Activated CD8-positive, alpha-beta T cell treated with anti-CD3 and anti-CD28 coated beads, Interleukin-2, amount 10 ng/mL, durations not matched to agents 7 days and 5 days (primary cell): ENCODE results near the gene WDR81. TPM values are rescaled to one million over a fixed set of nuclear protein-coding genes. Genes with fewer than 3 reads are reported as not detected.
"Not testable (repeated sequence)": the region's sequence is repeated elsewhere in the genome, so short reads cannot be mapped to it uniquely, and the experiment has no call there.

Source experiments
- ATAC-seq: fragments of 150-1000 bp; cut with Tn5 transposase; one replicate; pipeline ENCODE4 v1.10.0; 2021; ENCODE audit warnings: moderate library complexity
- CTCF ChIA-PET: fragments of 350-600 bp; sonication (Branson Sonifier 250); formaldehyde crosslinking; loops from one replicate; lab custom pipeline; 2021; ENCODE audit warnings: antibody characterized with exemption; lab: Charles Lee
- POLR2A ChIA-PET: fragments of 350-600 bp; sonication (Branson Sonifier 250); formaldehyde crosslinking; loops from one replicate; lab custom pipeline; 2021; ENCODE audit warnings: antibody characterized with exemption; lab: Charles Lee
- DNase-seq: peaks from one replicate; pipeline ENCODE4 v3.0.0-alpha.2; 2020
- H3K27ac Mint-ChIP-seq: one replicate; pipeline ENCODE4 v1.8.0; 2021; ENCODE audit warnings: mild to moderate bottlenecking, mixed read lengths
- H3K27me3 Mint-ChIP-seq: one replicate; pipeline ENCODE4 v1.8.0; 2021; ENCODE audit warnings: low read depth, mixed read lengths
- H3K36me3 Mint-ChIP-seq: one replicate; pipeline ENCODE4 v1.8.0; 2021; ENCODE audit warnings: low read depth, mixed read lengths
- H3K4me1 Mint-ChIP-seq: one replicate; pipeline ENCODE4 v1.8.0; 2021; ENCODE audit warnings: low read depth, mixed read lengths
- H3K4me3 Mint-ChIP-seq: one replicate; pipeline ENCODE4 v1.8.0; 2021; ENCODE audit warnings: mild to moderate bottlenecking, mixed read lengths
- H3K9me3 Mint-ChIP-seq: one replicate; pipeline ENCODE4 v1.8.0; 2022; ENCODE audit warnings: mixed read lengths; ENCODE audit not compliant: insufficient read depth
- total RNA-seq, 2 experiments: library from RNA; stranded (reverse); gene quantifications; one replicate each; pipeline ENCODE4 v1.2.3, GENCODE V29; 2021

Gene WDR81
- total RNA-seq, 2 experiments from 2014 or later = 29.4 to 30.8 TPM

- DNase-seq (no peak), ATAC-seq (no peak)
- Mint-ChIP-seq H3K4me1 (peaks cover 33% of the 10 kb centered on the region), H3K27ac (peak overlapping the region; percentile 9), H3K9me3 (no peaks in the 10 kb centered on the region), H3K27me3 (peaks cover 4% of the 10 kb centered on the region), H3K36me3 (no peaks in the 10 kb centered on the region), H3K4me3 (no peak overlapping the region)
- POLR2A ChIA-PET = interaction anchor here (0.7 to 0.8 kb wide), 2 partner anchors 15 to 38 kb away, joined by 4 read pairs; partner anchors contain the start of gene WDR81
- CTCF ChIA-PET = interaction anchor here (1.6 kb wide), 2 partner anchors 42 to 46 kb away, joined by 4 to 5 read pairs; no protein-coding TSS in a partner anchor
Observed at GRCh38 chr17:1762233-1762900, 37.9 kb downstream of the WDR81 start.

GRCh38 chr17:1762901-1763898 lies 38.7 kb downstream of the WDR81 start:
- Mint-ChIP-seq H3K4me3 (peak overlapping the region; percentile 27), H3K9me3 (no peaks in the 10 kb centered on the region), H3K4me1 (peaks cover 36% of the 10 kb centered on the region), H3K27ac (peak overlapping the region; percentile 87), H3K27me3 (peaks cover 4% of the 10 kb centered on the region), H3K36me3 (no peaks in the 10 kb centered on the region)
- DNase-seq (no peak), ATAC-seq (no peak)
- ChIA-PET CTCF (interaction anchor here (0.9 to 3.5 kb wide), 4 partner anchors 21 to 47 kb away, joined by 3 to 38 read pairs (median 4); no protein-coding TSS in a partner anchor), POLR2A (interaction anchor here (0.7 to 1.2 kb wide), 3 partner anchors 14 to 39 kb away, joined by 4 to 6 read pairs (median 4); partner anchors contain the start of gene WDR81)

GRCh38 chr17:1764284-1764683 lies 39.8 kb downstream of the WDR81 start:
- ChIA-PET CTCF (interaction anchor here (0.8 to 3.5 kb wide), 3 partner anchors 20 to 55 kb away, joined by 3 to 38 read pairs (median 3); no protein-coding TSS in a partner anchor), POLR2A (interaction anchor here (0.6 to 1.2 kb wide), 6 partner anchors 9 to 65 kb away, joined by 3 to 6 read pairs (median 4); partner anchors contain the start of genes SMYD4 and WDR81)
- Mint-ChIP-seq H3K4me3 (peak overlapping the region; percentile 27), H3K4me1 (peaks cover 34% of the 10 kb centered on the region), H3K27ac (peak overlapping the region; percentile 87), H3K9me3 (no peaks in the 10 kb centered on the region), H3K27me3 (no peaks in the 10 kb centered on the region), H3K36me3 (no peaks in the 10 kb centered on the region)
- DNase-seq = peak; percentile 90
- peak; percentile 97 for ATAC-seq

GRCh38 chr17:1764705-1765104 lies 40.2 kb downstream of the WDR81 start:
- ChIA-PET POLR2A (interaction anchor here (0.6 to 1.2 kb wide), 5 partner anchors 8 to 65 kb away, joined by 3 to 6 read pairs (median 5); partner anchors contain the start of genes SMYD4 and WDR81), CTCF (interaction anchor here (0.8 to 3.5 kb wide), 3 partner anchors 20 to 55 kb away, joined by 3 to 38 read pairs (median 3); no protein-coding TSS in a partner anchor)
- Mint-ChIP-seq H3K4me3 (peak overlapping the region; percentile 27), H3K4me1 (peaks cover 38% of the 10 kb centered on the region), H3K27ac (peak overlapping the region; percentile 87)
- H3K9me3 Mint-ChIP-seq, H3K27me3 Mint-ChIP-seq, DNase-seq, H3K36me3 Mint-ChIP-seq: not testable (repeated sequence)
- peak; percentile 13 for ATAC-seq

- H3K4me1 Mint-ChIP-seq = peaks cover 43% of the 10 kb centered on the region
- no peaks in the 10 kb centered on the region for H3K9me3 Mint-ChIP-seq
- H3K36me3 Mint-ChIP-seq = no peaks in the 10 kb centered on the region
- ChIA-PET POLR2A (interaction anchor here (0.6 to 1.3 kb wide), 3 partner anchors 10 to 49 kb away, joined by 3 to 4 read pairs (median 3); no protein-coding TSS in a partner anchor), CTCF (interaction anchor here (0.7 to 3.5 kb wide), 6 partner anchors 18 to 100 kb away, joined by 3 to 38 read pairs (median 3); no protein-coding TSS in a partner anchor)
- no peak for ATAC-seq
- no peak overlapping the region for H3K4me3 Mint-ChIP-seq
- H3K27ac Mint-ChIP-seq = no peak overlapping the region
- H3K27me3 Mint-ChIP-seq = no peaks in the 10 kb centered on the region
- no peak for DNase-seq
Observed at GRCh38 chr17:1765576-1765975, 41.1 kb downstream of the WDR81 start.

- DNase-seq (no peak), ATAC-seq (no peak)
- H3K27me3 Mint-ChIP-seq = no peaks in the 10 kb centered on the region
- CTCF ChIA-PET = interaction anchor here (0.9 to 3.5 kb wide), 4 partner anchors 38 to 99 kb away, joined by 3 to 38 read pairs (median 4); no protein-coding TSS in a partner anchor
- peaks cover 2% of the 10 kb centered on the region for H3K36me3 Mint-ChIP-seq
- no peak overlapping the region for H3K27ac Mint-ChIP-seq
- no peaks in the 10 kb centered on the region for H3K9me3 Mint-ChIP-seq
- no peak overlapping the region for H3K4me3 Mint-ChIP-seq
- POLR2A ChIA-PET = interaction anchor here (1.3 kb wide), 1 partner anchor 14 kb away, joined by 3 read pairs; no protein-coding TSS in a partner anchor
- peaks cover 52% of the 10 kb centered on the region for H3K4me1 Mint-ChIP-seq
Observed at GRCh38 chr17:1766382-1767135, 42.1 kb downstream of the WDR81 start.

DNA sequence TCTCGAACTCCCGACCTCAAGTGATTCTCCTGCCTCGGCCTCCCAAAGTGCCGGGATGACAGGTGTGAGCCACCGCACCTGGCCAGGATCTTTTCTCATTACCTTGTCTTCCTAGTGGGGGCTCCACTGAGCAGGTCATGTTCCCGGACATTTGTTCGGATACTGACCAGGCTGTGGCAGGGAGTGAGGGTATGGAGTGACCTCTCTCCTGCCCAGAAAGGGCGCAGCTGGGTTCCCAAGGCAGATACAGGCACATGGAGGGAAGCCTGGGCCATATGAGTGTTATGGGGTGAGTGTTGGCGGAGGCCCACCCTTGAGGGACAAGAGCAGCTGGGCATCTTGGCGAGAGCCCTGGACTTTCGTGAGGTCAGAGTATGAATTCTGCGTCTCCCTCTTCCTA lies 42.9 kb downstream of the WDR81 start:
- Mint-ChIP-seq H3K4me1 (peaks cover 48% of the 10 kb centered on the region), H3K27me3 (no peaks in the 10 kb centered on the region), H3K9me3 (no peaks in the 10 kb centered on the region), H3K4me3 (no peak overlapping the region), H3K27ac (no peak overlapping the region), H3K36me3 (peaks cover 2% of the 10 kb centered on the region)
- POLR2A ChIA-PET = no interaction called here
- ATAC-seq = no peak
- DNase-seq = no peak
- CTCF ChIA-PET = no interaction called here

DNA sequence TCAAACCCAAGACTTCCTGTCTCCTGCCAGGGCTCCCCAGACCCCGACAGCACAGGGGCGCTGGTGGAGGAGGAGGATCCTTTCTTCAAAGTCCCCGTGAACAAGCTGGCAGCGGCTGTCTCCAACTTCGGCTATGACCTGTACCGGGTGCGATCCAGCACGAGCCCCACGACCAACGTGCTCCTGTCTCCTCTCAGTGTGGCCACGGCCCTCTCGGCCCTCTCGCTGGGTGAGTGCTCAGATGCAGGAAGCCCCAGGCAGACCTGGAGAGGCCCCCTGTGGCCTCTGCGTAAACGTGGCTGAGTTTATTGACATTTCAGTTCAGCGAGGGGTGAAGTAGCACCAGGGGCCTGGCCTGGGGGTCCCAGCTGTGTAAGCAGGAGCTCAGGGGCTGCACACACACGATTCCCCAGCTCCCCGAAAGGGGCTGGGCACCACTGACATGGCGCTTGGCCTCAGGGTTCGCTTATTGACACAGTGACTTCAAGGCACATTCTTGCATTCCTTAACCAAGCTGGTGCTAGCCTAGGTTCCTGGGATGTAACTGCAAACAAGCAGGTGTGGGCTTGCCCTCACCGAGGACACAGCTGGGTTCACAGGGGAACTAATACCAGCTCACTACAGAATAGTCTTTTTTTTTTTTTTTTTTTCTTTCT lies 45.4 kb downstream of the WDR81 start:
- H3K27me3 Mint-ChIP-seq = no peaks in the 10 kb centered on the region
- H3K36me3 Mint-ChIP-seq = peaks cover 9% of the 10 kb centered on the region
- H3K9me3 Mint-ChIP-seq = no peaks in the 10 kb centered on the region
- peak overlapping the region; percentile 64 for H3K27ac Mint-ChIP-seq
- DNase-seq (peak; percentile 43), ATAC-seq (peak; percentile 64)
- H3K4me1 Mint-ChIP-seq = peaks cover 25% of the 10 kb centered on the region
- H3K4me3 Mint-ChIP-seq = peak overlapping the region; percentile 44
- ChIA-PET POLR2A (interaction anchor here (0.6 to 1.0 kb wide), 2 partner anchors 101 to 183 kb away, joined by 3 read pairs; no protein-coding TSS in a partner anchor), CTCF (interaction anchor here (1.0 to 2.5 kb wide), 5 partner anchors 22 to 101 kb away, joined by 3 to 18 read pairs (median 3); no protein-coding TSS in a partner anchor)

GRCh38 chr17:1773000-1773695 lies 48.6 kb downstream of the WDR81 start:
- Mint-ChIP-seq H3K27ac (peak overlapping the region; percentile 34), H3K36me3 (peaks cover 17% of the 10 kb centered on the region), H3K4me1 (peaks cover 22% of the 10 kb centered on the region)
- not testable (repeated sequence) for H3K27me3 Mint-ChIP-seq, ATAC-seq, H3K9me3 Mint-ChIP-seq, H3K4me3 Mint-ChIP-seq, DNase-seq
- POLR2A ChIA-PET = interaction anchor here (0.8 to 1.1 kb wide), 3 partner anchors 8 to 56 kb away, joined by 3 to 5 read pairs (median 3); no protein-coding TSS in a partner anchor
- CTCF ChIA-PET = interaction anchor here (1.5 kb wide), 1 partner anchor 52 kb away, joined by 7 read pairs; no protein-coding TSS in a partner anchor
